ENCODE data around the gene DPYD. TPM values are rescaled to one million over a fixed set of nuclear protein-coding genes. Genes with fewer than 3 reads are reported as not detected.

Gene DPYD
- polyA plus RNA-seq, 4 donors, result 11.9 to 31.8 (median 26.0) TPM

DNA sequence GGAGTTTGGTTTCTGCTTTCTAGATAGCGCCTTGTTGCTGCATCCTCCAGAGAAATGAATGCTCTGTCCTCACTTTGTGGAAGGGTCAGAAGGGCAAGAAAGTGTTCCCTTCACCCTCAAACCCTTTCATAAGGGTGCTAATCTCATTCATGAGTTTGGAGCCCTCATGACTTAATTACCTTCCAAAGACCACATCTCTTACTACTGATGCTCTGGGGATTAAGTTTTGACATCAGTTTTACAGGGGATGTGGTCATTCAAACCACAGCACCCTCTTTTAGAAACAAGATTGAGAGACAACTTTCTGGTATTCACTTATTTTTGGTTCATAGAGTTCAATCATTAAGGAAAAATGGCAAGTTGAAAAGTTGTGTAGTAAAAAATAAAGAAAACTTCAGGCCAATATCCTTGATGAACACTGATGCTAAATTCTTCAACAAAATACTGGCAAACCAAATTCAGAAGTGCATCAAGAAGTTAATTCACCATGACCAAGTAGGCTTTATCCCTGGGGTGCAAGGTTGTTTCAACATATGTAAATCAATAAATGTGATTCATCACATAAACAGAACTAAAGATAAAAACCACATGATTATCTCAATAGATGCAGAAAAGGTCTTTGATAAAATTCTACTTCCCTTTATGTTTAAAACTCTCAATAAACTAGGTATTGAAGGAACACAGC is 757.1 kb downstream of the DPYD start:
- Histone ChIP-seq H3K27me3 (ENCODE audit: control insufficient read depth in 3 of 3, insufficient read depth in 3 of 3, low read length in 3 of 3) (no peaks in the 10 kb centered on the region), H3K36me3 (ENCODE audit: control insufficient read depth in 3 of 3, insufficient read depth in 2 of 3, low read depth in 1 of 3, low read length in 3 of 3) (no peaks in the 10 kb centered on the region), H3K4me3 (ENCODE audit: low read depth in 1 of 3, low read length in 3 of 3) (no peak overlapping the region), H3K4me1 (ENCODE audit: control insufficient read depth in 3 of 3, insufficient read depth in 2 of 3, low read depth in 1 of 3, low read length in 2 of 3) (no peaks in the 10 kb centered on the region), H3K9me3 (ENCODE audit: control insufficient read depth in 2 of 2, insufficient read depth in 1 of 2, low read depth in 1 of 2, low read length in 1 of 2) (peaks cover 0 to 5% of the 10 kb centered on the region in 2 donors), H3K27ac (ENCODE audit: low read depth in 1 of 3, low read length in 2 of 3) (no peak overlapping the region)
- no peak for FAIRE-seq
- 89 to 94% (median 92%) methylated on average over 1 of the region's 1 CpG for WGBS, 3 donors
- no peak for DNase-seq

DNA sequence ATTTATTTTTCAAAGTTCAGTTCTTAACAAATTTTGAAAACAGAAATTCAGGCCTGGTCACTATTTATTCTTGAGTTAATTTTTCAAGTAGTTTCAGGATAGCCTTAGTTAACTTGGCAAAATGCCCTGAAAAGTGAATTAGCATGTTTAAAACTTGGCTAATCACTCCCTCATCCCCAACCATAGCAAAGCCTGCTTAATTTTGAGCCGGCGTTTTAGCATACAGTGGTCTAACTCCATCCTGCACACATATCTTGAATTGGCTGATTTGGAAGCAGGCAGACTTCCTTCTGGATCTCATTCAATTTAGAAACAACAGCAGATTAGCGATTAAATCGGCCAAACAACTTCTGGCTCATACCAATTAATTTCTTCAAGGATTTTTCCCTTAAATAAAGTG is 760.0 kb downstream of the DPYD start:
- Histone ChIP-seq H3K27me3 (ENCODE audit: control insufficient read depth in 3 of 3, insufficient read depth in 3 of 3, low read length in 3 of 3) (no peaks in the 10 kb centered on the region), H3K36me3 (ENCODE audit: control insufficient read depth in 3 of 3, insufficient read depth in 2 of 3, low read depth in 1 of 3, low read length in 3 of 3) (no peaks in the 10 kb centered on the region), H3K4me3 (ENCODE audit: low read depth in 1 of 3, low read length in 3 of 3) (no peak overlapping the region), H3K27ac (ENCODE audit: low read depth in 1 of 3, low read length in 2 of 3) (no peak overlapping the region), H3K9me3 (ENCODE audit: control insufficient read depth in 2 of 2, insufficient read depth in 1 of 2, low read depth in 1 of 2, low read length in 1 of 2) (peaks cover 0 to 5% of the 10 kb centered on the region in 2 donors), H3K4me1 (ENCODE audit: control insufficient read depth in 3 of 3, insufficient read depth in 2 of 3, low read depth in 1 of 3, low read length in 2 of 3) (no peaks in the 10 kb centered on the region)
- DNase-seq (no peak), FAIRE-seq (no peak)
- WGBS, 3 donors, result 56 to 83% (median 82%) methylated on average over 4 of the region's 4 CpGs

DNA sequence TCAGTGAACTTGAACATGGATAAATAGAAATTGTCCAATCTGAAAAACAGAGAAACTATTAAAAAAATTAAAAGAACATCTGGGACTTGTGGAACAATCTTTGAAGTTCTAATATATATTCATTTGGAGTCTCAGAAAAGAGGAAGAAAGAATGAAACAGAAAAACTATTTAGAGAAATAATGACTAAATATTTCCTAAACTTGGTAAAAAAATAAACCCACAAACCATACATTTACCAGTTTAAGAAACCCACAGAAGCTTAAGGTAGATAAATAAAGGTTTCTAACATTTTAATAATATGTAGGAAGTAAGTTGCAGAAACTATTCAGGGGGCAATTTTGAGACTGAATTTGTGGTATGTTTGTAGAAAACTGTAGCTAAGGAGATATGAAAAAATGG is 761.5 kb downstream of the DPYD start:
- H3K27ac ChIP-seq (ENCODE audit: low read depth in 1 of 3, low read length in 2 of 3), result no peak overlapping the region
- DNase-seq (no peak), FAIRE-seq (no peak)

DNA sequence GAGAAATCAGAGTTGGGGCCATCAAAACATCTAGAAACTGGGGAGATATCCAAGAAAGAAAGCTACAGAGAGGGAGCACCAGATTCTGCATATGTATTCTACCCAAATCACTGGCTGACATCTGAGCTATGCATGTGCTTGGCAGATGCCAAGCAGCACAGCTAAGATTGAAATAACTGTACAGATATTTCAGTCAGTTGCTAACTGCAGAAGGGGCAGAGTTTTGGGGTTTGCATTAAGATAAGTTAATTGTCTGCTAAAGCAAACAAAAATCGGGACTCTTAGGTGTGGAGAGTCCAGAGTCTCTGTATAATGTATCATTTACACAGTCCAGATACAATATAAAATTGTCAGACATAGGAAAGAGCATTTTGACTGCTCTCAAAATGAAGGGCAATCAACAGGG is 762.1 kb downstream of the DPYD start:
- 11 to 53% (median 24%) methylated on average over 1 of the region's 1 CpG for WGBS, 3 donors
- no peaks in the 10 kb centered on the region for H3K4me1 ChIP-seq (ENCODE audit: control insufficient read depth in 3 of 3, insufficient read depth in 2 of 3, low read depth in 1 of 3, low read length in 2 of 3)
- peaks cover 0 to 2% (median 0%) of the 10 kb centered on the region in 3 donors for H3K36me3 ChIP-seq (ENCODE audit: control insufficient read depth in 3 of 3, insufficient read depth in 2 of 3, low read depth in 1 of 3, low read length in 3 of 3)
- no peak overlapping the region for H3K4me3 ChIP-seq (ENCODE audit: low read depth in 1 of 3, low read length in 3 of 3)
- FAIRE-seq (no peak), DNase-seq (no peak)
- no peaks in the 10 kb centered on the region for H3K27me3 ChIP-seq (ENCODE audit: control insufficient read depth in 3 of 3, insufficient read depth in 3 of 3, low read length in 3 of 3)
- peaks cover 0 to 3% of the 10 kb centered on the region in 2 donors for H3K9me3 ChIP-seq (ENCODE audit: control insufficient read depth in 2 of 2, insufficient read depth in 1 of 2, low read depth in 1 of 2, low read length in 1 of 2)
- H3K27ac ChIP-seq (ENCODE audit: low read depth in 1 of 3, low read length in 2 of 3), result no peak overlapping the region

More for the DNA sequence above, 761.5 kb downstream of the DPYD start:
- Histone ChIP-seq H3K27me3 (ENCODE audit: control insufficient read depth in 3 of 3, insufficient read depth in 3 of 3, low read length in 3 of 3) (no peaks in the 10 kb centered on the region), H3K36me3 (ENCODE audit: control insufficient read depth in 3 of 3, insufficient read depth in 2 of 3, low read depth in 1 of 3, low read length in 3 of 3) (peaks cover 0 to 1% (median 0%) of the 10 kb centered on the region in 3 donors), H3K9me3 (ENCODE audit: control insufficient read depth in 2 of 2, insufficient read depth in 1 of 2, low read depth in 1 of 2, low read length in 1 of 2) (peaks cover 0 to 4% of the 10 kb centered on the region in 2 donors), H3K4me1 (ENCODE audit: control insufficient read depth in 3 of 3, insufficient read depth in 2 of 3, low read depth in 1 of 3, low read length in 2 of 3) (no peaks in the 10 kb centered on the region), H3K4me3 (ENCODE audit: low read depth in 1 of 3, low read length in 3 of 3) (no peak overlapping the region)

DNA sequence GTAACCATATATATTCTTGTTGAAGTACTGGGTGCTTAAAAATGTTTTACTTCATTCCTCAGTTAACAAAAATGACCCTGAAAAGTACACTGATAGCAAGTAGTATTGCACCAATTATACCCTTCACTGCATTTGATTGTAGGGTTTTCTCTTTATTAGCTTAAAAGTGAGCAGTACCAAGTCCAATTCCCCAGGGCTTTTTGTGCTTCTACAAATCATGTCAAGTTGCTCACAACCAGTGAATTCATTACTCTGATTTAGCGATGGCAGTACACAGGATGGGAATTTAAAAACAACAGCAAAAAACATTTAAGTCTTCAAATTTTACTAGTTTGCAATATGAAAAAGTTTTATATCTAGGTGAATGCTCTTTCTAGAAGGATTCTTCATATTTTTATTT is 762.8 kb downstream of the DPYD start:
- no peak overlapping the region for H3K4me3 ChIP-seq (ENCODE audit: low read depth in 1 of 3, low read length in 3 of 3)
- FAIRE-seq, result no peak
- 47 to 97% (median 94%) methylated on average over 1 of the region's 1 CpG for WGBS, 3 donors

DNA sequence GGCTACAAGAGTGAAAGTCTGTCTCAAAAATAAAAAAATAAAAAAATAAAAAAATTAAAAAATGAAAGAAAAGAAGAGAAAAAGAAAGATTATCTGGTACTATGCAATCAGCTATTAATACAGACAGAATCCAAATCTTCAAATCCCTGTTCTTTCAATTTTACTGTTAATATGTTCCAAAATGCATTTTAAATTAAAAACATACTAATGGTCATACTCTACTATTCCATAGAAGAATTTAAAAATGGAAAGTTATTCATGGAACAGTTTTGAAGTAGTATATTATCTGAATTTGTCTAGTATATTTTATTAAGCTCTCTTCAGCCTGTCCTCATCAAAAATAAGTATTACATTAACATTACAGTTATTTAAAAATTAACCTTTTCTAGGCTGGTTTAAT is 769.2 kb downstream of the DPYD start:
- peaks cover 0 to 2% (median 0%) of the 10 kb centered on the region in 3 donors for H3K36me3 ChIP-seq (ENCODE audit: control insufficient read depth in 3 of 3, insufficient read depth in 2 of 3, low read depth in 1 of 3, low read length in 3 of 3)
- H3K9me3 ChIP-seq (ENCODE audit: control insufficient read depth in 2 of 2, insufficient read depth in 1 of 2, low read depth in 1 of 2, low read length in 1 of 2), result peaks cover 0 to 3% of the 10 kb centered on the region in 2 donors
- H3K4me3 ChIP-seq (ENCODE audit: low read depth in 1 of 3, low read length in 3 of 3), result no peak overlapping the region
- no peak overlapping the region for H3K27ac ChIP-seq (ENCODE audit: low read depth in 1 of 3, low read length in 2 of 3)
- H3K4me1 ChIP-seq (ENCODE audit: control insufficient read depth in 3 of 3, insufficient read depth in 2 of 3, low read depth in 1 of 3, low read length in 2 of 3), result no peaks in the 10 kb centered on the region
- no peaks in the 10 kb centered on the region for H3K27me3 ChIP-seq (ENCODE audit: control insufficient read depth in 3 of 3, insufficient read depth in 3 of 3, low read length in 3 of 3)
- DNase-seq (no peak), FAIRE-seq (no peak)

More for the DNA sequence above, 762.8 kb downstream of the DPYD start:
- H3K27me3 ChIP-seq (ENCODE audit: control insufficient read depth in 3 of 3, insufficient read depth in 3 of 3, low read length in 3 of 3), result no peaks in the 10 kb centered on the region
- H3K27ac ChIP-seq (ENCODE audit: low read depth in 1 of 3, low read length in 2 of 3), result no peak overlapping the region
- H3K9me3 ChIP-seq (ENCODE audit: control insufficient read depth in 2 of 2, insufficient read depth in 1 of 2, low read depth in 1 of 2, low read length in 1 of 2), result peaks cover 0 to 3% of the 10 kb centered on the region in 2 donors
- H3K36me3 ChIP-seq (ENCODE audit: control insufficient read depth in 3 of 3, insufficient read depth in 2 of 3, low read depth in 1 of 3, low read length in 3 of 3), result peaks cover 0 to 2% (median 0%) of the 10 kb centered on the region in 3 donors
- no peaks in the 10 kb centered on the region for H3K4me1 ChIP-seq (ENCODE audit: control insufficient read depth in 3 of 3, insufficient read depth in 2 of 3, low read depth in 1 of 3, low read length in 2 of 3)
- DNase-seq, result no peak

DNA sequence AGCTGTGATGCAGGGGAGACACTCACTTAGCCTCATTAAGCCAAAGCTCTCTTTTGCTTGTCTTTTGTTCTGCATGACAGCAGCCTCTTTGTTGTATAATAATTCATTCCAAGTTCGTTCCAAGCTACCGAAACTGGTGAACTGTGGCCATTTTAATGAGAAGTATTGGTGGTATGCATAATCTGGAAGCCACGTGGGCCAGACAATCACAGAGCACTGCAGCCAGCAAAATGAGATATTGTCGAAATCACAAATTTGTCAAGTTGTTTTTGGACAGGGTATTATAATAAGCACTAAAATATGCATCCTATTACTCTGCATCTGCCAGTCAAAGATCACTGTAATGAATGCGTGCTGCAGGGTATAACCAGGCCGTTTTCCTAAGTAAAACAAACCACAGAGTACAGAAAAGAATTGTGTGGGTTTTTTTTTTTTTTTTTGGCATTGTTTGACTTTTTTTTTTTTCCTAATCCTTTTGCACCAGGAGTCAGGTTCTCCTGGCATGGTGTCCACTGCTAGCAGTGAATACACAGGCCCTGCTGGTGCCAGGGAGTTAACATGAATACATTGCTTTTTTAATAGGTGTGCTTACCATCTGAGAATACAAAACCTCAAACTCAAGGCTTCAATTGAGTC is 775.4 kb downstream of the DPYD start:
- Histone ChIP-seq H3K27ac (ENCODE audit: low read depth in 1 of 3, low read length in 2 of 3) (no peak overlapping the region), H3K4me3 (ENCODE audit: low read depth in 1 of 3, low read length in 3 of 3) (no peak overlapping the region), H3K4me1 (ENCODE audit: control insufficient read depth in 3 of 3, insufficient read depth in 2 of 3, low read depth in 1 of 3, low read length in 2 of 3) (no peaks in the 10 kb centered on the region), H3K9me3 (ENCODE audit: control insufficient read depth in 2 of 2, insufficient read depth in 1 of 2, low read depth in 1 of 2, low read length in 1 of 2) (no peaks in the 10 kb centered on the region), H3K27me3 (ENCODE audit: control insufficient read depth in 3 of 3, insufficient read depth in 3 of 3, low read length in 3 of 3) (no peaks in the 10 kb centered on the region), H3K36me3 (ENCODE audit: control insufficient read depth in 3 of 3, insufficient read depth in 2 of 3, low read depth in 1 of 3, low read length in 3 of 3) (no peaks in the 10 kb centered on the region)
- no peak for FAIRE-seq
- 77 to 88% (median 87%) methylated on average over 6 of the region's 6 CpGs for WGBS, 3 donors
- no peak for DNase-seq

DNA sequence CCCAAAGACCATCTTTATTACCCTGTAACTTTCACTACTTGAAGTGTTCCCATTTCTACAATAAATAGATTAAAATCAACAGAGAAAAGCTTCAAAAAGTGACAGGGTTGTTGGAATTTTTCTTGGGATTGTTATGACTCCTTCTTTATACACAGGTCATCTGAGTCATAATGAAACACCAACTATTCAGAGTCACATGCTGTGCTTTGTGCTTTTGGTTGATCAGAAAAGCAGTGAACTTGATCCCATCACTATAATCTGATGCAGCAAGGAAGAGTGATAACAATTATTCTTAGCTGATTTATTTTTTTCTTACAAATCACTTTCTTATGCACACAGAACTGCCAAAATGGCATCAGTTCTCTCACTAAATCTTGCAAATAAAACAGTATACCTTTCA is 776.3 kb downstream of the DPYD start:
- Histone ChIP-seq H3K27me3 (ENCODE audit: control insufficient read depth in 3 of 3, insufficient read depth in 3 of 3, low read length in 3 of 3) (no peaks in the 10 kb centered on the region), H3K4me3 (ENCODE audit: low read depth in 1 of 3, low read length in 3 of 3) (no peak overlapping the region), H3K9me3 (ENCODE audit: control insufficient read depth in 2 of 2, insufficient read depth in 1 of 2, low read depth in 1 of 2, low read length in 1 of 2) (no peaks in the 10 kb centered on the region), H3K4me1 (ENCODE audit: control insufficient read depth in 3 of 3, insufficient read depth in 2 of 3, low read depth in 1 of 3, low read length in 2 of 3) (no peaks in the 10 kb centered on the region), H3K27ac (ENCODE audit: low read depth in 1 of 3, low read length in 2 of 3) (no peak overlapping the region), H3K36me3 (ENCODE audit: control insufficient read depth in 3 of 3, insufficient read depth in 2 of 3, low read depth in 1 of 3, low read length in 3 of 3) (no peaks in the 10 kb centered on the region)
- no peak for DNase-seq
- FAIRE-seq, result no peak
